Esophagus muscularis mucosa (tissue), 4 donors: Measurements from ENCODE around the gene TPO.

Source experiments
- EP300 ChIP-seq: sonication (generic); formaldehyde crosslinking; IDR thresholded peaks from one replicate; pipeline ENCODE4 v1.6.1; 2017; ENCODE audit warnings: antibody characterized with exemption
- POLR2A ChIP-seq: fragments of 450-650 bp; IDR thresholded peaks from one replicate; pipeline ENCODE4 v1.6.1; 2017; ENCODE audit warnings: antibody characterized with exemption, moderate library complexity, mild to moderate bottlenecking, low read depth
- TF ChIP-seq, protein P1 (sequence below), 3 experiments: fragments of 200-600 bp in 2 of 3; fragments of 450-650 bp in 1 of 3; sonication (generic) in 2 of 3; IDR thresholded peaks; one replicate each; pipeline ENCODE4 v1.5.1; 2017 to 2019; ENCODE audit warnings: antibody characterized with exemption in 3 of 3, mild to moderate bottlenecking in 2 of 3, moderate library complexity in 1 of 3

DNA sequence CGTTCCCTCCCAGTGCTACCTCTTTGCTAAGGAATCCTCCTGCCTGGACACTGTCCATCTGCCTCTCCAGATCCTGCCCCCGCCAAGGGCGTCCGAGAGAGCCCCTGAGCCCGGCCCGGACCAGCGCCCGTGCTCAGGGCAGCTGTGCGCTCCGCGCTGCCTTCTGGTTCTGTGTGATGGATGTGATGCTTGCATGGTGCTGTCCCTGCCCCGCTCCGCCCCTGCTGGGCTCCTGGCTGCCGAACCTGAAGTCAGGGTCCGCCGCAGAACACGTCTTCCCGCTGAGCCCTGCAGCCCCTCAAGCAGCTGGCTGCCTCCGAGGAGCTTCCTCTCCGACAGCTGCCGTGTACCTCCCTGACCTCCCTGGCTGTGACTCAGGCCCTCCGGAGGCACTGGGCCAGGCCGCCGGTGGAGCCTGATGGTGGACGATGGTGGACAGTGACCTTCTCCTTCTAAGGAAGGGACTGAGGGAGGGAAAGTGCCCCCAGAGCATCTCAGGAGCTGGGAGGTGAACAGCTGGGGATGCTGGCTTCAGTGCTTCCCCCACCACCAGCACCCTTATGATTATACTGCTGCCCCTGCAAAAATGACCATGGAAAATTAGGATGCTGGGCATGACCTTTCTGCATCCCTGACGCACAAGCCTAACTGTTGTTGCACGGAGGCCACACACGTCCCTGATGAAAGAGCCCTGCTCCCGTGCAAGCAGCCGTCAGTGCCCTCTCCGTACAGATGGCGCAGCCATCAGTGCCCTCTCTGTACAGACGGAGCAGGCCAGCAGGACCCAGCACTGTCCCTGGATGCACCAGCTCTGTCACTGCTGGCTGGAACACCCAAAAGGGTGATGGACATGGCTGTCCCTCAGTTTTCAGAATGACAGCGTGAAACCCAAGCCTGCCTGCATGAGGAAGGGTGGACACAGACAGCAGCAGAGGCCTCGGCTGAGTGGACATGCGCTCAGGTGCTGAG, 99.3 kb downstream of the TPO start:
- TF ChIP-seq POLR2A (no peak), EP300 (no peak)
- TF ChIP-seq, protein P1, sequence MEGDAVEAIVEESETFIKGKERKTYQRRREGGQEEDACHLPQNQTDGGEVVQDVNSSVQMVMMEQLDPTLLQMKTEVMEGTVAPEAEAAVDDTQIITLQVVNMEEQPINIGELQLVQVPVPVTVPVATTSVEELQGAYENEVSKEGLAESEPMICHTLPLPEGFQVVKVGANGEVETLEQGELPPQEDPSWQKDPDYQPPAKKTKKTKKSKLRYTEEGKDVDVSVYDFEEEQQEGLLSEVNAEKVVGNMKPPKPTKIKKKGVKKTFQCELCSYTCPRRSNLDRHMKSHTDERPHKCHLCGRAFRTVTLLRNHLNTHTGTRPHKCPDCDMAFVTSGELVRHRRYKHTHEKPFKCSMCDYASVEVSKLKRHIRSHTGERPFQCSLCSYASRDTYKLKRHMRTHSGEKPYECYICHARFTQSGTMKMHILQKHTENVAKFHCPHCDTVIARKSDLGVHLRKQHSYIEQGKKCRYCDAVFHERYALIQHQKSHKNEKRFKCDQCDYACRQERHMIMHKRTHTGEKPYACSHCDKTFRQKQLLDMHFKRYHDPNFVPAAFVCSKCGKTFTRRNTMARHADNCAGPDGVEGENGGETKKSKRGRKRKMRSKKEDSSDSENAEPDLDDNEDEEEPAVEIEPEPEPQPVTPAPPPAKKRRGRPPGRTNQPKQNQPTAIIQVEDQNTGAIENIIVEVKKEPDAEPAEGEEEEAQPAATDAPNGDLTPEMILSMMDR (IDR thresholded peaks at IDR 0.05), result no peak
